NCI-H345 (cell line): ENCODE measurements around the gene BABAM2.

ENCODE experiments used
- DNase-seq: peaks from one replicate; lab custom pipeline; 2025; lab: John Stamatoyannopoulos, UW

Gene BABAM2

GRCh38 chr2:28129955-28130695 is 239.6 kb downstream of the BABAM2 start:
- DNase-seq = no peak

GRCh38 chr2:28133778-28134177 is 243.2 kb downstream of the BABAM2 start:
- no peak for DNase-seq

GRCh38 chr2:28134262-28134812 is 243.8 kb downstream of the BABAM2 start:
- DNase-seq = no peak

GRCh38 chr2:28134857-28135256 is 244.3 kb downstream of the BABAM2 start:
- DNase-seq = no peak

GRCh38 chr2:28135324-28135723 is 244.8 kb downstream of the BABAM2 start:
- no peak for DNase-seq

- DNase-seq = no peak
Measured at GRCh38 chr2:28135799-28136198, 245.3 kb downstream of the BABAM2 start.

GRCh38 chr2:28136556-28136955 is 246.0 kb downstream of the BABAM2 start:
- no peak for DNase-seq

- DNase-seq = no peak
Measured at GRCh38 chr2:28137221-28137620, 246.7 kb downstream of the BABAM2 start.

GRCh38 chr2:28142386-28142785 is 251.9 kb downstream of the BABAM2 start:
- DNase-seq = no peak

- no peak for DNase-seq
Measured at GRCh38 chr2:28148000-28148399, 257.5 kb downstream of the BABAM2 start.

GRCh38 chr2:28148566-28148965 is 258.0 kb downstream of the BABAM2 start:
- DNase-seq = no peak

GRCh38 chr2:28150236-28150915 is 259.8 kb downstream of the BABAM2 start:
- DNase-seq = no peak

- DNase-seq = no peak
Measured at GRCh38 chr2:28150994-28151393, 260.5 kb downstream of the BABAM2 start.

GRCh38 chr2:28152585-28153280 is 262.2 kb downstream of the BABAM2 start:
- no peak for DNase-seq

- no peak for DNase-seq
Measured at GRCh38 chr2:28153851-28154250, 263.3 kb downstream of the BABAM2 start.

GRCh38 chr2:28155086-28155485 is 264.6 kb downstream of the BABAM2 start:
- peak; percentile 9 for DNase-seq

GRCh38 chr2:28155627-28156026 is 265.1 kb downstream of the BABAM2 start:
- no peak for DNase-seq

GRCh38 chr2:28158791-28159190 is 268.3 kb downstream of the BABAM2 start:
- DNase-seq = no peak

- no peak for DNase-seq
Measured at GRCh38 chr2:28160986-28161425, 270.5 kb downstream of the BABAM2 start.

GRCh38 chr2:28161466-28161865 is 270.9 kb downstream of the BABAM2 start:
- DNase-seq = no peak

GRCh38 chr2:28162564-28162963 is 272.0 kb downstream of the BABAM2 start:
- DNase-seq = no peak

- no peak for DNase-seq
Measured at GRCh38 chr2:28163028-28163427, 272.5 kb downstream of the BABAM2 start.
